GM12801 (cell line): ENCODE data around the gene ATR.

ENCODE experiments used
- TF ChIP-seq, protein P1 (sequence below): IDR thresholded peaks from one replicate; pipeline ENCODE4 v1.5.1; 2011; ENCODE audit warnings: control low read depth; ENCODE audit not compliant: insufficient read length; ENCODE audit errors: extremely low read depth

Gene ATR

DNA sequence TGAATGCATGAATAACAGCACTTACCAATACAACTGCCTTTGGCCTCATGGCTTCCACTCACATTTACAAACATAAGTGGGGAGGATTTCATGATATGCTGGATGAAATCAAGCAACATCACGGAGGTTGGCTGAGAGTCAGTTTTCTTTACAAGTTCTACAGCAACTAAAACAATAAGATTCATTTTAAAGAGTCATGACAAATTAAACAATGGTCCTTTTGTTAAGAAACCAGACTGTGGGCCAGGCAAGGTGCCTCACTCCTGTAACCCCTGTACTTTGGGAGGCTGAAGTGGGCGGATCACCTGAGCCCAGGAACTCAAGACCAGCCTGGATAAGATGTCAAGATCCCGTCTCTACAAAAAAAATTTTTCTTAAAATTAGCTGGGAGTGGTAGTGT, 12.4 kb downstream of the ATR start:
- TF ChIP-seq, protein P1, sequence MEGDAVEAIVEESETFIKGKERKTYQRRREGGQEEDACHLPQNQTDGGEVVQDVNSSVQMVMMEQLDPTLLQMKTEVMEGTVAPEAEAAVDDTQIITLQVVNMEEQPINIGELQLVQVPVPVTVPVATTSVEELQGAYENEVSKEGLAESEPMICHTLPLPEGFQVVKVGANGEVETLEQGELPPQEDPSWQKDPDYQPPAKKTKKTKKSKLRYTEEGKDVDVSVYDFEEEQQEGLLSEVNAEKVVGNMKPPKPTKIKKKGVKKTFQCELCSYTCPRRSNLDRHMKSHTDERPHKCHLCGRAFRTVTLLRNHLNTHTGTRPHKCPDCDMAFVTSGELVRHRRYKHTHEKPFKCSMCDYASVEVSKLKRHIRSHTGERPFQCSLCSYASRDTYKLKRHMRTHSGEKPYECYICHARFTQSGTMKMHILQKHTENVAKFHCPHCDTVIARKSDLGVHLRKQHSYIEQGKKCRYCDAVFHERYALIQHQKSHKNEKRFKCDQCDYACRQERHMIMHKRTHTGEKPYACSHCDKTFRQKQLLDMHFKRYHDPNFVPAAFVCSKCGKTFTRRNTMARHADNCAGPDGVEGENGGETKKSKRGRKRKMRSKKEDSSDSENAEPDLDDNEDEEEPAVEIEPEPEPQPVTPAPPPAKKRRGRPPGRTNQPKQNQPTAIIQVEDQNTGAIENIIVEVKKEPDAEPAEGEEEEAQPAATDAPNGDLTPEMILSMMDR = no peak

- TF ChIP-seq, protein P1 = no peak
Measured at GRCh38 chr3:142563496-142563997, 15.0 kb downstream of the ATR start.

- TF ChIP-seq, protein P1 = no peak
Measured at GRCh38 chr3:142560118-142560517, 18.4 kb downstream of the ATR start.

GRCh38 chr3:142553741-142554140, 24.8 kb downstream of the ATR start:
- TF ChIP-seq, protein P1 = no peak

GRCh38 chr3:142549986-142550385, 28.5 kb downstream of the ATR start:
- TF ChIP-seq, protein P1 = no peak

DNA sequence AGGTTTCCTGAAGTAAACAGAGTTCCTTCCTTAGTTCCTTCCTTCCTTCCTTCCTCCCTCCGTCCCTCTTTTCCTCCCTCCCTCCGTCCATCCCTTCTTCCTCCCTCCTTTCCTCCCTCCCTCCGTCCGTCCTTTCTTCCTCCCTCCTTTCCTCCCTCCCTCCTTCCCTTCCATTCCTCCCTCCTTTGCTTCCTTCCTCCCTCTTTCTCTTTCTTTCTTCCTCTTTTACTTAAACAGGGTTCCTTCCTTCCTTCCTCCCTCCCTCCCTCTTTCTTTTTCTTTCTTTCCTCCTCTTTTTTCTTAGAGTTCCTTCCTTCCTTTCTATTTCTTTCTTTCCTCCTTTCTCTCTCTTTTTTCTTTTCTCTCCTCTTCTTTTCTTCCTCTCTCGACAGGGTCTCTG, 35.2 kb downstream of the ATR start:
- TF ChIP-seq, protein P1 = no peak

- TF ChIP-seq, protein P1 = no peak
Measured at GRCh38 chr3:142542054-142542453, 36.5 kb downstream of the ATR start.
